MCF 10A (cell line): Measurements from ENCODE around the gene TM9SF2. TPM values are rescaled to one million over a fixed set of nuclear protein-coding genes. Genes with fewer than 3 reads are reported as not detected.

ENCODE experiments used
- BruUV-seq: library from RNA; stranded (reverse); fragments of 400-500 nt; replicated peaks from 2 replicates; lab custom pipeline; 2021; lab: Mats Ljungman, UMichigan
- CTCF ChIA-PET: fragments of 300-600 bp; sonication (Branson Sonifier 250); formaldehyde crosslinking; extraction: SDS; loops from one replicate; lab custom pipeline; 2021; ENCODE audit warnings: antibody characterized with exemption, inconsistent platforms; lab: Yijun Ruan, JAX
- POLR2A ChIA-PET: fragments of 300-600, 350-650 bp; sonication (Branson Sonifier 250); formaldehyde crosslinking; extraction: SDS; loops from one replicate; lab custom pipeline; 2020; ENCODE audit warnings: antibody characterized with exemption, inconsistent platforms; lab: Yijun Ruan, JAX
- DNase-seq: peaks from one replicate; pipeline ENCODE4 v3.0.0-alpha.2; 2018; ENCODE audit not compliant: unreplicated experiment
- H3K27ac Mint-ChIP-seq: one replicate; pipeline ENCODE4 v1.8.0; 2022; ENCODE audit warnings: mild to moderate bottlenecking, low read depth, mixed read lengths; ENCODE audit not compliant: unreplicated experiment
- H3K27me3 Mint-ChIP-seq: one replicate; pipeline ENCODE4 v1.8.0; 2022; ENCODE audit warnings: mixed read lengths; ENCODE audit not compliant: insufficient read depth, unreplicated experiment
- H3K36me3 Mint-ChIP-seq: one replicate; pipeline ENCODE4 v1.8.0; 2022; ENCODE audit warnings: mild to moderate bottlenecking, moderate library complexity, mixed read lengths; ENCODE audit not compliant: insufficient read depth, unreplicated experiment
- H3K4me1 Mint-ChIP-seq: one replicate; pipeline ENCODE4 v1.8.0; 2022; ENCODE audit warnings: mixed read lengths; ENCODE audit not compliant: insufficient read depth, unreplicated experiment
- H3K4me3 Mint-ChIP-seq: one replicate; pipeline ENCODE4 v1.8.0; 2022; ENCODE audit warnings: mild to moderate bottlenecking, moderate library complexity, mixed read lengths; ENCODE audit not compliant: unreplicated experiment
- H3K9me3 Mint-ChIP-seq: one replicate; pipeline ENCODE4 v1.8.0; 2022; ENCODE audit warnings: mixed read lengths; ENCODE audit not compliant: unreplicated experiment
- intact Hi-C: fragments of 100-400 bp; cut with micrococcal nuclease; formaldehyde crosslinking; loops from 2 replicates; pipeline ENCODE4 v1.14.1; 2022
- total RNA-seq: library from RNA; stranded (reverse); gene quantifications from 2 replicates; pipeline ENCODE4 v1.2.3, GENCODE V29; 2022
- TF ChIP-seq, protein P1 (sequence below): fragments of 200-600 bp; IDR thresholded peaks from one replicate; pipeline ENCODE4 v1.8.0; 2022; ENCODE audit warnings: antibody characterized with exemption, mild to moderate bottlenecking; ENCODE audit not compliant: unreplicated experiment

Gene TM9SF2
- total RNA-seq, 1 experiment from 2014 or later = 71.1 TPM

DNA sequence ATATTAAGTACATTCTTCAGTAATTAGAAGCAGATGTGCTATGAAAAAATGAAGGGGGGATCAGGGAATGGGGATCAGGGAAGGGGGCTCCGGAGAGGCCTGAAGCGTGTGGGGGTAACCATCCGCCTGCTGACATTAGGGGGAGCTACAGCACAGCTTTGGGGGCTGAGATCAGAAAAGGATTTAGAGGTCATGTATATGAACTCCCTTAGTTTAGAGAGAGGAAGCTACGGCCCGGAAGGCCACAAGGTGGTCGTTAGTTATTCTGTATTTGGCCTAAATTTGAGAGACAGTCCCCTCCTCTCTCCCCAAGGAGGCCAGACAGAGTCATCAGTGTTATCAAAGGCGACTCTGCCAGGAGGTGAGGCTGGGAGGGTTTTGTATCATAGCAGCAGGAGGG lies 99.0 kb downstream of the TM9SF2 start:
- TF ChIP-seq, protein P1, sequence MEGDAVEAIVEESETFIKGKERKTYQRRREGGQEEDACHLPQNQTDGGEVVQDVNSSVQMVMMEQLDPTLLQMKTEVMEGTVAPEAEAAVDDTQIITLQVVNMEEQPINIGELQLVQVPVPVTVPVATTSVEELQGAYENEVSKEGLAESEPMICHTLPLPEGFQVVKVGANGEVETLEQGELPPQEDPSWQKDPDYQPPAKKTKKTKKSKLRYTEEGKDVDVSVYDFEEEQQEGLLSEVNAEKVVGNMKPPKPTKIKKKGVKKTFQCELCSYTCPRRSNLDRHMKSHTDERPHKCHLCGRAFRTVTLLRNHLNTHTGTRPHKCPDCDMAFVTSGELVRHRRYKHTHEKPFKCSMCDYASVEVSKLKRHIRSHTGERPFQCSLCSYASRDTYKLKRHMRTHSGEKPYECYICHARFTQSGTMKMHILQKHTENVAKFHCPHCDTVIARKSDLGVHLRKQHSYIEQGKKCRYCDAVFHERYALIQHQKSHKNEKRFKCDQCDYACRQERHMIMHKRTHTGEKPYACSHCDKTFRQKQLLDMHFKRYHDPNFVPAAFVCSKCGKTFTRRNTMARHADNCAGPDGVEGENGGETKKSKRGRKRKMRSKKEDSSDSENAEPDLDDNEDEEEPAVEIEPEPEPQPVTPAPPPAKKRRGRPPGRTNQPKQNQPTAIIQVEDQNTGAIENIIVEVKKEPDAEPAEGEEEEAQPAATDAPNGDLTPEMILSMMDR = no peak
- Mint-ChIP-seq H3K9me3 (no peaks in the 10 kb centered on the region), H3K27ac (no peak overlapping the region), H3K36me3 (peaks cover 6% of the 10 kb centered on the region), H3K27me3 (no peaks in the 10 kb centered on the region), H3K4me3 (no peak overlapping the region), H3K4me1 (peaks cover 2% of the 10 kb centered on the region)
- POLR2A ChIA-PET = no interaction called here
- BruUV-seq = no TSS peak
- CTCF ChIA-PET = no interaction called here
- intact Hi-C loops = no loop called here
- no peak for DNase-seq

DNA sequence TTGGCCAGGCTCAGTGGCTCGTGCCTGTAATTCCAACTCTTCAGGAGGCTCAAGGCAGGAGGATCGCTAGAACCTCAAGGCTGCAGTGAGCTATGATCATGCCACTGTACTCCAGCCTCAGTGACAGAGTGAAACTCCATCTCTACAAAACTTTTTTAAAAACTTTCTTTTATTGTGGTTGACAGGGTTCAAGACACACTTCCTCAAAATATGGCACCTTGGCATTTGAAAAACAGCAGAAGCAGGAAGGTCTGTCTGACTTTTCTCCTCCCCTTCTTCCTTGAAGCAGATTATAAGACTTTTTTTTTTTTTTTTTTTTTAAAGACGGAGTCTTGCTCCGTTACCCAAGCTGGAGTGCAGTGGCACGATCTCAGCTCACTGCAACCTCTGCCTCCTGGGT lies 100.3 kb downstream of the TM9SF2 start:
- H3K27me3 Mint-ChIP-seq = no peaks in the 10 kb centered on the region
- TF ChIP-seq, protein P1 = no peak
- POLR2A ChIA-PET = no interaction called here
- intact Hi-C loops = no loop called here
- H3K36me3 Mint-ChIP-seq = peaks cover 6% of the 10 kb centered on the region
- BruUV-seq = no TSS peak
- no peak for DNase-seq
- H3K27ac Mint-ChIP-seq = no peak overlapping the region
- no peak overlapping the region for H3K4me3 Mint-ChIP-seq
- H3K9me3 Mint-ChIP-seq = no peaks in the 10 kb centered on the region
- H3K4me1 Mint-ChIP-seq = peaks cover 11% of the 10 kb centered on the region
- CTCF ChIA-PET = interaction anchor here (0.7 kb wide), 1 partner anchor 74 kb away, joined by 5 read pairs; no protein-coding TSS in a partner anchor

DNA sequence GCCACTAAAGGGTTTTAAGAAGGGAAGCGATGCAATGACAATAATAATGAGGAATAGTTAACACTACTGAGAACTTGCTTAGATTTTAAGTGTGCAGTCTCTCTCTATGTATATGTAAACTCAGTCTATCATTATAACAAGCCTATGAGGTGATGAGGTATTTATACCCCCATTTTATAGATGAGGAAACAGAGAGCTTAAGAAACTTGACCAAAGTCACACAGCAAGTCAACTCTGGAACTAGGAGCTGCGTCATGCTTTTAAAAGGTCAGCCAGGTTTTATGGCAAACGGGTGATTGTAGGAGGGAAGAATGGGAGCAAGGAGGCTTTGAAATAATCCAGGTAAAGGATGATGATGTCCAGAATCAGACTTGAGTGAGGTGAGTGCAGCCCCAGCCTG lies 103.4 kb downstream of the TM9SF2 start:
- peaks cover 11% of the 10 kb centered on the region for H3K4me1 Mint-ChIP-seq
- peaks cover 6% of the 10 kb centered on the region for H3K36me3 Mint-ChIP-seq
- ChIA-PET CTCF (interaction anchor here (0.7 to 1.7 kb wide), 2 partner anchors 99 to 1022 kb away, joined by 3 to 4 read pairs; no protein-coding TSS in a partner anchor), POLR2A (interaction anchor here (0.6 kb wide), 1 partner anchor 136 kb away, joined by 3 read pairs; no protein-coding TSS in a partner anchor)
- peak overlapping the region; percentile 13 for H3K4me3 Mint-ChIP-seq
- TF ChIP-seq, protein P1 = no peak
- DNase-seq = no peak
- H3K9me3 Mint-ChIP-seq = no peaks in the 10 kb centered on the region
- BruUV-seq = no TSS peak
- no peak overlapping the region for H3K27ac Mint-ChIP-seq
- intact Hi-C loops = no loop called here
- no peaks in the 10 kb centered on the region for H3K27me3 Mint-ChIP-seq

DNA sequence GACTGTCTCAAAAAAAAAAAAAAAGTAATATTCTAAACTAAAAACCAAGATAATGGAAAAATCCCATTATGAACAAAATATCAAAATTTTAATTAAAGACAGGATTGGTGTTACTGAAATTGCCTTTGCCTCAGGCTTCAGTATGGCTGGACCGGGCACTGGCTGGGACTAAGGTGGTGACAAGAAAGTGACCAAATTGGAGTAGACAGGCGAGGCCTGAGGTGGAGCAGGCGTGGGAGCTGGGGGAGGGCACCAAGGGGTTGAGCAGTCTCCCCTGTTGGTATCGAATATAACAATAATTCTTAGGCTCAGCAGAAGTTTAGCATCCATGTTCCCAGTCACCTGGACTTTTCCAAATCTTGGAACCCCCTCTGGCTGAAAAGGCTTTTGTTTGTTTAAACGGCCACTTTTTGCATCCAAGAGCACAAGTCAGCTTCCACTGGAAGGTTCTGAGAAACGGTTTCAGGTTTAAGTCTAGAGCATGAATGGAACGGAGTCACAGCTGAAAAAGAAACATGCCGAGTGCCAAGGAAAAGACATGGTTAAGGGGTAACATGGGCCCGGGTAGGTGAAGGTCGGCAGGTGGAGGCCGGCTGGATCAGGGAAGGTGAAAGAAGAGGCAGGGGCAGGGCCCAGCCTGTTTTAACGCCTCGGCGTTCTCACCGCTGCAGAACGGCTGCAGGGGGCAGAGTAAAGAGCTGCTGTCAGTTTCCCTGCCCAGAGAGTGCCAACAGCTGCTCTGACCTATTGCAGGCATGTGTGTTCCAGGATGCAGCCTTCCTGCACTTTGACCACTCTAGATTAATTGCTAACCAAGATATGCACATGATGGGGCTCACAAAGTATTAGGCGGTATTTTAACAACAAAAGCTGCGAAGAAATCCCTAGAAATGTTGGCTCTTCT lies 104.4 kb downstream of the TM9SF2 start:
- Mint-ChIP-seq H3K9me3 (no peaks in the 10 kb centered on the region), H3K27me3 (no peaks in the 10 kb centered on the region), H3K27ac (peak overlapping the region; percentile 14), H3K4me3 (peak overlapping the region; percentile 70), H3K4me1 (peaks cover 11% of the 10 kb centered on the region), H3K36me3 (peaks cover 6% of the 10 kb centered on the region)
- TF ChIP-seq, protein P1 = no peak
- CTCF ChIA-PET = interaction anchor here (0.6 to 1.7 kb wide), 8 partner anchors 9 to 1021 kb away, joined by 3 to 7 read pairs (median 4); no protein-coding TSS in a partner anchor
- POLR2A ChIA-PET = interaction anchor here (0.6 to 2.2 kb wide), 13 partner anchors 9 to 532 kb away, joined by 3 to 8 read pairs (median 3); partner anchors contain the start of gene PCCA
- intact Hi-C loops = loop anchor here (2.0 kb wide), 1 partner anchor 49 kb away; no protein-coding TSS in a partner anchor
- BruUV-seq = no TSS peak
- peak; percentile 58 for DNase-seq
